HG03354 (cell line): ENCODE results near the gene BTNL9.
"Not testable (repeated sequence)": the region's sequence is repeated elsewhere in the genome, so short reads cannot be mapped to it uniquely, and the experiment has no call there.

Experiments used
- ATAC-seq: cut with Tn5 transposase; IDR thresholded peaks from one replicate; pipeline ENCODE4 v1.9.1; 2021; ENCODE audit warnings: mild to moderate bottlenecking; ENCODE audit not compliant: unreplicated experiment, poor library complexity, severe bottlenecking

The BTNL9 gene

GRCh38 chr5:181059297-181060230 lies 19.5 kb downstream of the BTNL9 start:
- no peak for ATAC-seq

GRCh38 chr5:181060231-181060590 lies 20.1 kb downstream of the BTNL9 start:
- ATAC-seq, result no peak

- no peak for ATAC-seq
Measured at GRCh38 chr5:181060924-181061323, 20.9 kb downstream of the BTNL9 start.

GRCh38 chr5:181061645-181062044 lies 21.6 kb downstream of the BTNL9 start:
- ATAC-seq, result no peak

- ATAC-seq, result no peak
Measured at GRCh38 chr5:181062631-181063030, 22.6 kb downstream of the BTNL9 start.

GRCh38 chr5:181063514-181063913 lies 23.4 kb downstream of the BTNL9 start:
- no peak for ATAC-seq

GRCh38 chr5:181064987-181065386 lies 24.9 kb downstream of the BTNL9 start:
- ATAC-seq, result no peak

GRCh38 chr5:181069767-181070491 lies 29.9 kb downstream of the BTNL9 start:
- no peak for ATAC-seq

- ATAC-seq, result no peak
Measured at GRCh38 chr5:181070523-181070922, 30.5 kb downstream of the BTNL9 start.

- ATAC-seq, result no peak
Measured at GRCh38 chr5:181071257-181071656, 31.2 kb downstream of the BTNL9 start.

GRCh38 chr5:181076920-181077319 lies 36.9 kb downstream of the BTNL9 start:
- ATAC-seq, result no peak

- ATAC-seq, result no peak
Measured at GRCh38 chr5:181081989-181082388, 41.9 kb downstream of the BTNL9 start.

- no peak for ATAC-seq
Measured at GRCh38 chr5:181084621-181085195, 44.6 kb downstream of the BTNL9 start.

- no peak for ATAC-seq
Measured at GRCh38 chr5:181086026-181086883, 46.2 kb downstream of the BTNL9 start.

GRCh38 chr5:181086884-181087205 lies 46.8 kb downstream of the BTNL9 start:
- ATAC-seq, result no peak

GRCh38 chr5:181087309-181087708 lies 47.2 kb downstream of the BTNL9 start:
- no peak for ATAC-seq

- no peak for ATAC-seq
Measured at GRCh38 chr5:181088289-181088688, 48.2 kb downstream of the BTNL9 start.

- ATAC-seq, result no peak
Measured at GRCh38 chr5:181092428-181092827, 52.4 kb downstream of the BTNL9 start.

- ATAC-seq, result not testable (repeated sequence)
Measured at GRCh38 chr5:181095162-181095561, 55.1 kb downstream of the BTNL9 start.
